Stimulated activated effector memory CD8-positive, alpha-beta T cell treated with anti-CD3 and anti-CD28 coated beads, Interleukin-12 subunit alpha, Interleukin-12 subunit beta, amount 100 ng/mL, for 72 hours (primary cell): ENCODE results near the gene LRRC8E.
"Not testable (repeated sequence)": the region's sequence is repeated elsewhere in the genome, so short reads cannot be mapped to it uniquely, and the experiment has no call there.

Experiments
- ATAC-seq: fragments of 150-1000 bp; cut with Tn5 transposase; 2 replicates; pipeline ENCODE4 v1.10.0; 2021
- DNase-seq, 2 donors: peaks; one replicate each; pipeline ENCODE4 v3.0.0; 2021 to 2022; ENCODE audit warnings: low spot score in 2 of 2
- H3K27ac Mint-ChIP-seq: one replicate; pipeline ENCODE4 v1.8.0; 2022; ENCODE audit warnings: mild to moderate bottlenecking, mixed read lengths
- H3K36me3 Mint-ChIP-seq: one replicate; pipeline ENCODE4 v1.8.0; 2022; ENCODE audit warnings: mild to moderate bottlenecking, mixed read lengths
- H3K4me1 Mint-ChIP-seq: one replicate; pipeline ENCODE4 v1.8.0; 2022; ENCODE audit warnings: mixed read lengths
- H3K4me3 Mint-ChIP-seq: one replicate; pipeline ENCODE4 v1.8.0; 2022; ENCODE audit warnings: mild to moderate bottlenecking, mixed read lengths
- H3K9me3 Mint-ChIP-seq: one replicate; pipeline ENCODE4 v1.8.0; 2022; ENCODE audit warnings: mixed read lengths

The LRRC8E gene

GRCh38 chr19:7914099-7914498 is 25.8 kb downstream of the LRRC8E start:
- DNase-seq (no peak), ATAC-seq (no peak)
- no peak overlapping the region for H3K4me3 Mint-ChIP-seq
- H3K36me3 Mint-ChIP-seq, result peaks cover 15% of the 10 kb centered on the region
- peaks cover 22% of the 10 kb centered on the region for H3K4me1 Mint-ChIP-seq
- H3K9me3 Mint-ChIP-seq, result no peaks in the 10 kb centered on the region
- no peak overlapping the region for H3K27ac Mint-ChIP-seq

GRCh38 chr19:7914598-7915045 is 26.3 kb downstream of the LRRC8E start, which contains the start of gene TGFBR3L:
TSS of gene TGFBR3L (plus strand) at chr19:7914830.
- Mint-ChIP-seq H3K4me3 (peak within 1 kb of the TSS; percentile 85), H3K36me3 (peaks cover 15% of the 10 kb centered on the region), H3K4me1 (peaks cover 25% of the 10 kb centered on the region), H3K9me3 (no peaks in the 10 kb centered on the region), H3K27ac (no peak within 1 kb of the TSS)
- ATAC-seq (no peak), DNase-seq (peak in 1 of 2 donors; percentile 51)

- H3K36me3 Mint-ChIP-seq, result peaks cover 12% of the 10 kb centered on the region
- peaks cover 29% of the 10 kb centered on the region for H3K4me1 Mint-ChIP-seq
- ATAC-seq, result no peak
- peak overlapping the region; percentile 85 for H3K4me3 Mint-ChIP-seq
- no peaks in the 10 kb centered on the region for H3K9me3 Mint-ChIP-seq
- no peak overlapping the region for H3K27ac Mint-ChIP-seq
- DNase-seq, result no peak
These were observed 27.2 kb downstream of the LRRC8E start for GRCh38 chr19:7915250-7916102.

GRCh38 chr19:7916103-7916954 is 28.0 kb downstream of the LRRC8E start:
- Mint-ChIP-seq H3K27ac (no peak overlapping the region), H3K4me1 (peaks cover 37% of the 10 kb centered on the region), H3K9me3 (no peaks in the 10 kb centered on the region), H3K4me3 (peak overlapping the region; percentile 85), H3K36me3 (peaks cover 16% of the 10 kb centered on the region)
- DNase-seq (peak; percentile 52 to 79), ATAC-seq (peak; percentile 25)

GRCh38 chr19:7916955-7917266 is 28.6 kb downstream of the LRRC8E start:
- peak overlapping the region; percentile 85 for H3K4me3 Mint-ChIP-seq
- H3K4me1 Mint-ChIP-seq, result peaks cover 42% of the 10 kb centered on the region
- no peak for ATAC-seq
- peak in 1 of 2 donors; percentile 69 for DNase-seq
- H3K36me3 Mint-ChIP-seq, result peaks cover 19% of the 10 kb centered on the region
- no peak overlapping the region for H3K27ac Mint-ChIP-seq
- H3K9me3 Mint-ChIP-seq, result no peaks in the 10 kb centered on the region

GRCh38 chr19:7917267-7918061 is 29.2 kb downstream of the LRRC8E start:
- peaks cover 47% of the 10 kb centered on the region for H3K4me1 Mint-ChIP-seq
- ATAC-seq, result peak; percentile 55
- no peak overlapping the region for H3K27ac Mint-ChIP-seq
- peak; percentile 41 to 79 for DNase-seq
- peak overlapping the region; percentile 85 for H3K4me3 Mint-ChIP-seq
- H3K9me3 Mint-ChIP-seq, result no peaks in the 10 kb centered on the region
- peaks cover 23% of the 10 kb centered on the region for H3K36me3 Mint-ChIP-seq

GRCh38 chr19:7918062-7918614 is 29.8 kb downstream of the LRRC8E start:
- Mint-ChIP-seq H3K4me1 (peaks cover 41% of the 10 kb centered on the region), H3K36me3 (peaks cover 23% of the 10 kb centered on the region), H3K4me3 (peak overlapping the region; percentile 85)
- not testable (repeated sequence) for H3K27ac Mint-ChIP-seq, H3K9me3 Mint-ChIP-seq, DNase-seq, ATAC-seq

GRCh38 chr19:7918615-7919421 is 30.5 kb downstream of the LRRC8E start:
- Mint-ChIP-seq H3K4me1 (peaks cover 40% of the 10 kb centered on the region), H3K4me3 (peak overlapping the region; percentile 85), H3K36me3 (peaks cover 23% of the 10 kb centered on the region)

GRCh38 chr19:7919610-7920518 is 31.6 kb downstream of the LRRC8E start, which contains the start of gene SNAPC2:
TSS of gene SNAPC2 (plus strand) at chr19:7920338. CDS start at chr19:7920367, 29 bp downstream.
- peaks cover 46% of the 10 kb centered on the region for H3K4me1 Mint-ChIP-seq
- DNase-seq, result peak; percentile 96 to 98
- peak within 1 kb of the TSS; percentile 85 for H3K4me3 Mint-ChIP-seq
- peak within 1 kb of the TSS; percentile 67 for H3K27ac Mint-ChIP-seq
- peak; percentile 81 for ATAC-seq
- no peaks in the 10 kb centered on the region for H3K9me3 Mint-ChIP-seq
- peaks cover 24% of the 10 kb centered on the region for H3K36me3 Mint-ChIP-seq

More at GRCh38 chr19:7918615-7919421, 30.5 kb downstream of the LRRC8E start:
- H3K9me3 Mint-ChIP-seq, result no peaks in the 10 kb centered on the region
- no peak for ATAC-seq
- no peak for DNase-seq
- H3K27ac Mint-ChIP-seq, result no peak overlapping the region

- H3K27ac Mint-ChIP-seq, result peak overlapping the region; percentile 67
- peak overlapping the region; percentile 85 for H3K4me3 Mint-ChIP-seq
- ATAC-seq (peak; percentile 58), DNase-seq (peak; percentile 94 to 97)
- peaks cover 47% of the 10 kb centered on the region for H3K4me1 Mint-ChIP-seq
- no peaks in the 10 kb centered on the region for H3K9me3 Mint-ChIP-seq
- H3K36me3 Mint-ChIP-seq, result peaks cover 30% of the 10 kb centered on the region
These were observed 32.4 kb downstream of the LRRC8E start for GRCh38 chr19:7920519-7921301.

GRCh38 chr19:7921302-7921966 is 33.1 kb downstream of the LRRC8E start:
- peaks cover 47% of the 10 kb centered on the region for H3K4me1 Mint-ChIP-seq
- peak overlapping the region; percentile 85 for H3K4me3 Mint-ChIP-seq
- H3K36me3 Mint-ChIP-seq, result peaks cover 32% of the 10 kb centered on the region
- ATAC-seq, result no peak
- peak overlapping the region; percentile 67 for H3K27ac Mint-ChIP-seq
- H3K9me3 Mint-ChIP-seq, result no peaks in the 10 kb centered on the region
- DNase-seq, result no peak
